ENCODE data around the gene KDF1.

The KDF1 gene

DNA sequence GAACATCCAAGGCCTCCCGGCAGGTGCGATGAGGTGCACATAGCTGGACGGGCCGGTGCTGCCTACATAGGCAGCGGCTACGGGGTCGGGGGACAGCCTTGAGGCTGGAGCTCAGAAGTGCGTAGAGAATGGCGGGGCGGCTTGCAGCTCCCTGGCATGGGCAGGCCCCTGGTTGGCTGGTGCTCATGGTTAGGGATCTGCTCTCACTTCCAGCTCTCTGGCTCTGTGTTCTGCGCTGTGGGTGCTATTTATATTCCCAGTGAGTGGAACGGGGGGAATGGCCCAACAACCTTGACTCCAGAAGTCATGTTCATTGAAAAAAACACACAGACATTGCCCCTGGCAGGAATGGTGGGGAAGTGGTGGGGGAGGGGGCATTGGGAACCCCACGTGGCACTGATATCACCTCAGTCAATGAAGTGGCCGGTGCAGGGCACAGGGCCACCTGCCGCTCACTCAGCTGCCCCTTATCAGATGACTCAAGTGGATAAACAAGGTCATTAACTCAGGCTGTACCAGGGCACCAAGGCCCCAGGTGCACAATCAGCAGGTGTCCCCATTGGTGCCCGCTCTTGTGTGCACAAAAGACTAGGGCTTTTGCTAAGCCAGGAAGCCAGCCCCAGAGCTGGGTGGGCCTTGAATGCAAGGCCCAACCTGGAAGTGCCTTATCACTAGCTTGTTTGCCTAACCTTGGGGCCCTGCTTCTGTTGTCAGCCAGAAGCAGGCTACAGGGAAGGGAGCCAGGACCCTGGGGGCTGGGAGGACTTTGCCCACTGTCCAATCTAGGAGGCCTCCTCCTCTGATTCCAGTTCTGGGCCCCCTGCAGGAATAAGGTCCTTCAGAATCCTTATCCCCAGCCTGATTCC lies 46.3 kb downstream of the KDF1 start, which contains the start of gene NR0B2:
Gene NR0B2, minus strand, starts transcription at position 222 of the 866 bp plus-strand sequence. Its CDS starts 35 bp downstream, at position 187.
- H3K9ac ChIP-seq, result no peak within 1 kb of the TSS

DNA sequence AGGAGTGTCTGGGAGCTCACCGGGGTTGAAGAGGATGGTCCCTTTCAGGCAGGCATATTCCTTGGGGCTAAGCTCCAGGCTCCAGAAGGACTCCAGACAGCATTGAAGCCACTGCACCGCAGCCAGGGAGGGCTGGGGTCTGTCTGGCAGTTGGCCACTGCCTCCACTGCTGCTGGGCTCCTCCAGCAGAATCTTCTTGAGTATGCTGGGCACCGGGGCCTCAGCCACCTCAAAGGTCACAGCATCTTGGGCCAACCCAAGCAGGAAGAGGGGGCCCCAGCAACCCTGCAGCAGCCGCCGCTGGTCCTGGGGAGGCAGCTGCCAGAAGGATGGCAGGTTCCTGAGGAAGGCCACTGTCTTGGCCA lies 46.9 kb downstream of the KDF1 start:
- Histone ChIP-seq H3K4me3 (ENCODE audit: low read depth, low read length) (no peak overlapping the region), H2AFZ (no peak overlapping the region), H3K27ac (no peak overlapping the region), H3K4me1 (peaks cover 3% of the 10 kb centered on the region), H3K79me2 (no peaks in the 10 kb centered on the region), H3K36me3 (ENCODE audit: control insufficient read depth, insufficient read depth, low read length) (no peaks in the 10 kb centered on the region), H3K9ac (no peak overlapping the region), H3K9me3 (ENCODE audit: control insufficient read depth, low read length) (no peaks in the 10 kb centered on the region), H3K4me2 (ENCODE audit: low read length) (peak overlapping the region; percentile 40), H3K27me3 (ENCODE audit: control insufficient read depth, insufficient read depth, low read length) (no peaks in the 10 kb centered on the region)
- TF ChIP-seq, protein P1, sequence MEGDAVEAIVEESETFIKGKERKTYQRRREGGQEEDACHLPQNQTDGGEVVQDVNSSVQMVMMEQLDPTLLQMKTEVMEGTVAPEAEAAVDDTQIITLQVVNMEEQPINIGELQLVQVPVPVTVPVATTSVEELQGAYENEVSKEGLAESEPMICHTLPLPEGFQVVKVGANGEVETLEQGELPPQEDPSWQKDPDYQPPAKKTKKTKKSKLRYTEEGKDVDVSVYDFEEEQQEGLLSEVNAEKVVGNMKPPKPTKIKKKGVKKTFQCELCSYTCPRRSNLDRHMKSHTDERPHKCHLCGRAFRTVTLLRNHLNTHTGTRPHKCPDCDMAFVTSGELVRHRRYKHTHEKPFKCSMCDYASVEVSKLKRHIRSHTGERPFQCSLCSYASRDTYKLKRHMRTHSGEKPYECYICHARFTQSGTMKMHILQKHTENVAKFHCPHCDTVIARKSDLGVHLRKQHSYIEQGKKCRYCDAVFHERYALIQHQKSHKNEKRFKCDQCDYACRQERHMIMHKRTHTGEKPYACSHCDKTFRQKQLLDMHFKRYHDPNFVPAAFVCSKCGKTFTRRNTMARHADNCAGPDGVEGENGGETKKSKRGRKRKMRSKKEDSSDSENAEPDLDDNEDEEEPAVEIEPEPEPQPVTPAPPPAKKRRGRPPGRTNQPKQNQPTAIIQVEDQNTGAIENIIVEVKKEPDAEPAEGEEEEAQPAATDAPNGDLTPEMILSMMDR (IDR thresholded peaks at IDR 0.05), result no peak

More for the DNA sequence above, 46.3 kb downstream of the KDF1 start, which contains the start of gene NR0B2:
- Histone ChIP-seq H3K4me1 (peaks cover 3% of the 10 kb centered on the region), H3K9me3 (ENCODE audit: control insufficient read depth, low read length) (no peaks in the 10 kb centered on the region), H3K27me3 (ENCODE audit: control insufficient read depth, insufficient read depth, low read length) (no peaks in the 10 kb centered on the region), H3K4me3 (ENCODE audit: low read depth, low read length) (no peak within 1 kb of the TSS), H2AFZ (peak within 1 kb of the TSS; percentile 69), H3K27ac (no peak within 1 kb of the TSS), H3K4me2 (ENCODE audit: low read length) (peak within 1 kb of the TSS; percentile 40), H3K79me2 (no peaks in the 10 kb centered on the region), H3K36me3 (ENCODE audit: control insufficient read depth, insufficient read depth, low read length) (no peaks in the 10 kb centered on the region)
- TF ChIP-seq, protein P1 (IDR thresholded peaks at IDR 0.05), result no peak

DNA sequence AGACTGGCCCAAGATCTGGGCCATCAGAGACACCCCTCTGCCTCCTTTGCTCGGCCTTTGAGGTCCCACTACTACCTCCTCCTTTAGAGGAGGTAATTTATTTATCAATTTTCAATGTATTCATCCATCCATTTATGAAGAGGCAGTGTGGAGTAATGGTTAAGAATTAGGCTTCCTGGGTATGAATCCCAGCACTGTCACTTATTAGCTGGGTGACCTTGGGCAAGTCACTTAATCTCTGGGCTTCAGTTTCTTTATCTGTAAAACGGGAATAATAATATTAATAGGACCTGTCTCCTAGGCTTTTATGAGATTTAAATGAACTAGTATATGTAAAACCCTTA lies 48.1 kb downstream of the KDF1 start:
- Histone ChIP-seq H3K27ac (no peak overlapping the region), H3K4me3 (ENCODE audit: low read depth, low read length) (no peak overlapping the region), H3K9ac (no peak overlapping the region), H3K36me3 (ENCODE audit: control insufficient read depth, insufficient read depth, low read length) (no peaks in the 10 kb centered on the region), H3K79me2 (no peaks in the 10 kb centered on the region), H3K9me3 (ENCODE audit: control insufficient read depth, low read length) (no peaks in the 10 kb centered on the region), H3K27me3 (ENCODE audit: control insufficient read depth, insufficient read depth, low read length) (no peaks in the 10 kb centered on the region), H3K4me1 (peaks cover 3% of the 10 kb centered on the region), H2AFZ (no peak overlapping the region), H3K4me2 (ENCODE audit: low read length) (no peak overlapping the region)
- TF ChIP-seq, protein P1 (IDR thresholded peaks at IDR 0.05), result no peak

DNA sequence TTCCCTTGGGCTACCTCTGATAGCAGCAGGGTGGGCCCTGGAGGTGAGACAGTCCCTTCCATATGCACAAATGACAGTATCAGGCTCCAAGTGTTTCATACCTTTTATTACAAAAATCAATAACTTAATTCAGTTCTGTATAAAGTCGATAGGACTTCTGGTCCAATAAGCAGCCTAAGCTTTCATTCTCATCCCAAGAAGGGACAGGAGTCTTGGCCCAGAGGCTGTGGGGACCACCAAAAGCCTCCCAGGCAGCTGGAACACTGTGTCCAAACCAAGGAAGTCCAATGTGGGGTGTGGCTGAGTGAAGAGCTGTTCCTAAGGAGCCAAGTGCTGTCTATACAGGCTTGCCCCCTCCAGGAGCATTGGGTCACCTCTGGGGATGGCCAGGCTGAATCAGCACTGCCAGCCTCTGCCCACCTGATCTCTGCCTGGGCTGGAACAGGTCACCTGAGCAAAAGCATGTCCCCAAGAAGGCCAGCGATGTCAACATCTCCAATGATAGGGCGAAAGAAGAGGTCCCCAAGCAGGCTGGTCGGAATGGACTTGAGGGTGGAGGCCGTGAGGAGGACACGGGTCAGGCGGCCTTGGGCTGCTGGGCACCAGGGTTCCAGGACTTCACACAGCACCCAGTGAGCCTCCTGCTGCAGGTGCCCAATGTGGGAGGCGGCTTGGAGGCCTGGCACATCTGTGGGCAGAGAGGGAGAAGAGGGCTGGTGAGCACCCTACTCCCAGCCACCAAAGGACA lies 48.7 kb downstream of the KDF1 start:
- no peak overlapping the region for H3K27ac ChIP-seq
- H3K4me1 ChIP-seq, result peaks cover 3% of the 10 kb centered on the region
- TF ChIP-seq, protein P1 (IDR thresholded peaks at IDR 0.05), result no peak
- no peaks in the 10 kb centered on the region for H3K27me3 ChIP-seq (ENCODE audit: control insufficient read depth, insufficient read depth, low read length)
- no peak overlapping the region for H2AFZ ChIP-seq
- H3K4me2 ChIP-seq (ENCODE audit: low read length), result no peak overlapping the region
- H3K4me3 ChIP-seq (ENCODE audit: low read depth, low read length), result no peak overlapping the region
- no peaks in the 10 kb centered on the region for H3K79me2 ChIP-seq
- H3K9ac ChIP-seq, result no peak overlapping the region
- H3K9me3 ChIP-seq (ENCODE audit: control insufficient read depth, low read length), result no peaks in the 10 kb centered on the region
- H3K36me3 ChIP-seq (ENCODE audit: control insufficient read depth, insufficient read depth, low read length), result no peaks in the 10 kb centered on the region
